ENCODE data around the gene PTPRT. TPM values are rescaled to one million over a fixed set of nuclear protein-coding genes. Genes with fewer than 3 reads are reported as not detected.

Gene PTPRT
- polyA plus RNA-seq, 3 donors: not detected

- peaks cover 5 to 13% (median 8%) of the 10 kb centered on the region in 7 donors for H3K9me3 Mint-ChIP-seq
- Histone ChIP-seq H4K20me1 (ENCODE audit: insufficient read depth, low read length) (no peaks in the 10 kb centered on the region), H3K27ac (ENCODE audit: low read depth in 1 of 2, low read length in 2 of 2) (no peak overlapping the region), H3K36me3 (replicated peaks in 1 of 2; ENCODE audit: control insufficient read depth in 1 of 2, insufficient read depth in 2 of 2, low read length in 2 of 2) (no peaks in the 10 kb centered on the region), H3K4me1 (ENCODE audit: control insufficient read depth in 1 of 2, insufficient read depth in 2 of 2, low read length in 2 of 2) (no peaks in the 10 kb centered on the region), H3K4me2 (replicated peaks; ENCODE audit: extremely low read depth, low read length, poor library complexity, severe bottlenecking) (no peak overlapping the region), H3K27me3 (ENCODE audit: control insufficient read depth in 2 of 2, insufficient read depth in 2 of 2, low read length in 2 of 2) (no peaks in the 10 kb centered on the region), H3K9me3 (replicated peaks in 1 of 2; ENCODE audit: control insufficient read depth in 1 of 2, insufficient read depth in 1 of 2, low read length in 2 of 2) (peaks cover 2 to 7% of the 10 kb centered on the region in 2 donors), H3K79me2 (ENCODE audit: insufficient read depth, low read length) (no peaks in the 10 kb centered on the region), H3K4me3 (replicated peaks in 1 of 3; ENCODE audit: low read depth in 2 of 3, low read length in 3 of 3) (no peak overlapping the region), H3K9ac (ENCODE audit: insufficient read depth, low read length, poor library complexity, severe bottlenecking) (no peak overlapping the region), H2AFZ (ENCODE audit: insufficient read depth, low read depth, low read length, poor library complexity, severe bottlenecking) (no peak overlapping the region)
- no peaks in the 10 kb centered on the region for H3K27me3 Mint-ChIP-seq (ENCODE audit: low read depth in 3 of 3)
- H3K36me3 Mint-ChIP-seq: no peaks in the 10 kb centered on the region
- intact Hi-C loops (cut with micrococcal nuclease): no loop called here
- 91% methylated on average over 5 of the region's 6 CpGs for WGBS (ENCODE audit: insufficient coverage)
- no peak overlapping the region for H3K4me3 Mint-ChIP-seq
- no peak for TF ChIP-seq CTCF (IDR thresholded peaks at IDR 0.05)
- DNase-seq: no peak
- H3K4me1 Mint-ChIP-seq: no peaks in the 10 kb centered on the region
- H3K27ac Mint-ChIP-seq: no peak overlapping the region
Measured at GRCh38 chr20:42703744-42704143, 486.0 kb downstream of the PTPRT start.

- H3K27ac Mint-ChIP-seq: peak overlapping the region in 1 of 7 donors; percentile 20
- Histone ChIP-seq H2AFZ (ENCODE audit: insufficient read depth, low read depth, low read length, poor library complexity, severe bottlenecking) (no peak overlapping the region), H3K36me3 (replicated peaks in 1 of 2; ENCODE audit: control insufficient read depth in 1 of 2, insufficient read depth in 2 of 2, low read length in 2 of 2) (no peaks in the 10 kb centered on the region), H3K79me2 (ENCODE audit: insufficient read depth, low read length) (no peaks in the 10 kb centered on the region), H3K9ac (ENCODE audit: insufficient read depth, low read length, poor library complexity, severe bottlenecking) (no peak overlapping the region), H3K27ac (ENCODE audit: low read depth in 1 of 2, low read length in 2 of 2) (no peak overlapping the region), H3K4me3 (replicated peaks in 1 of 3; ENCODE audit: low read depth in 2 of 3, low read length in 3 of 3) (no peak overlapping the region), H3K4me2 (replicated peaks; ENCODE audit: extremely low read depth, low read length, poor library complexity, severe bottlenecking) (no peak overlapping the region), H3K27me3 (ENCODE audit: control insufficient read depth in 2 of 2, insufficient read depth in 2 of 2, low read length in 2 of 2) (no peaks in the 10 kb centered on the region), H3K4me1 (ENCODE audit: control insufficient read depth in 1 of 2, insufficient read depth in 2 of 2, low read length in 2 of 2) (no peaks in the 10 kb centered on the region), H3K9me3 (replicated peaks in 1 of 2; ENCODE audit: control insufficient read depth in 1 of 2, insufficient read depth in 1 of 2, low read length in 2 of 2) (peaks cover 2 to 7% of the 10 kb centered on the region in 2 donors), H4K20me1 (ENCODE audit: insufficient read depth, low read length) (no peaks in the 10 kb centered on the region)
- peaks cover 5 to 11% (median 7%) of the 10 kb centered on the region in 7 donors for H3K9me3 Mint-ChIP-seq
- intact Hi-C loops (cut with micrococcal nuclease): no loop called here
- H3K4me3 Mint-ChIP-seq: no peak overlapping the region
- DNase-seq: no peak
- no peak for TF ChIP-seq CTCF (IDR thresholded peaks at IDR 0.05)
- H3K27me3 Mint-ChIP-seq (ENCODE audit: low read depth in 3 of 3): no peaks in the 10 kb centered on the region
- WGBS (ENCODE audit: insufficient coverage): 31% methylated on average over 3 of the region's 4 CpGs
- no peaks in the 10 kb centered on the region for H3K36me3 Mint-ChIP-seq
- H3K4me1 Mint-ChIP-seq: no peaks in the 10 kb centered on the region
Measured at GRCh38 chr20:42701948-42702347, 487.8 kb downstream of the PTPRT start.

Measured in CD14-positive monocyte (primary cell).